Central memory CD4-positive, alpha-beta T cell (primary cell): ENCODE measurements around the gene DEPP1.

ENCODE experiments used
- DNase-seq: peaks from one replicate; pipeline ENCODE4 v3.0.0; 2022

The DEPP1 gene

DNA sequence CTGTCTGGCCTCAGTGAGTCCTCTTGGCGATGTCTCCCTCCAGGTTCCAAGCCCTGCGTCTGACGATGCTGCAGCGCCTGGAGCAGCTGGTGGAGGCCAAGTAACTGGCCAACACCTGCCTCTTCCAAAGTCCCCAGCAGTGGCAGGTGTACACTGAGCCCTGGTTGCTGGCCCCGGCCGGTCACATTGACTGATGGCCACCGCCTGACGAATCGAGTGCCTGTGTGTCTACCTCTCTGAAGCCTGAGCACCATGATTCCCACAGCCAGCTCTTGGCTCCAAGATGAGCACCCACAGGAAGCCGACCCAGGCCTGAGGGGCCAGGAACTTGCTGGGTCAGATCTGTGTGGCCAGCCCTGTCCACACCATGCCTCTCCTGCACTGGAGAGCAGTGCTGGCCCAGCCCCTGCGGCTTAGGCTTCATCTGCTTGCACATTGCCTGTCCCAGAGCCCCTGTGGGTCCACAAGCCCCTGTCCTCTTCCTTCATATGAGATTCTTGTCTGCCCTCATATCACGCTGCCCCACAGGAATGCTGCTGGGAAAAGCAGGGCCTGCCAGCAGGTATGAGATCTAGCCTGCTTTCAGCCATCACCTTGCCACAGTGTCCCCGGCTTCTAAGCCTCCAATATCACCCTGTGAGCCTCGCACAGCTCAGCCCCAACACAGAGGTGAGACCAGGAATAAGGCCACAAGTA is 14.8 kb upstream of the DEPP1 start:
- no peak for DNase-seq

DNA sequence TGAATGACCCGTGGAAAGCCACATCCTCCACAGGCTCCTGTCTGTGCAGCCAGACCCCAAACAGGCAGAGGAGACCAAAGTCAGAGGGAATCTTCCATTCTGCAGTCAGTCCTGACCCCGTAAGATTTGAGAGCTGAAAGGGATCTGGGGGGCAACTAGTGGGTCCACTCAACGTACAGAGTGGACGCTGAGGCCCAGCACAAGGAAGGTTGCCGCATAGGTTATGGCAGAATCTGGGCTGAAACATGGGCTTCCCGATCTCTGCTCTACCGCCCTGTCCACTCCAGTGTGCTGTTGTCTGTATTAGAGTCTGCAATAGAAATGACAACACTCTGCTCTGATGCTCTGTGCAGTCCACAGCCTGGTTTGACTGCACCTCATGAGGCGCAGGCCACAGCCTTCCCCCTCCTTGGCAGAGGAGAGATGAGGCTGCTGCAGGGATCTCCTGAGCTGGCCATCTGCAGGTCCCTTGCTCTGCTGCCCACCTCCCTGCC is 14.2 kb upstream of the DEPP1 start:
- DNase-seq, result no peak

DNA sequence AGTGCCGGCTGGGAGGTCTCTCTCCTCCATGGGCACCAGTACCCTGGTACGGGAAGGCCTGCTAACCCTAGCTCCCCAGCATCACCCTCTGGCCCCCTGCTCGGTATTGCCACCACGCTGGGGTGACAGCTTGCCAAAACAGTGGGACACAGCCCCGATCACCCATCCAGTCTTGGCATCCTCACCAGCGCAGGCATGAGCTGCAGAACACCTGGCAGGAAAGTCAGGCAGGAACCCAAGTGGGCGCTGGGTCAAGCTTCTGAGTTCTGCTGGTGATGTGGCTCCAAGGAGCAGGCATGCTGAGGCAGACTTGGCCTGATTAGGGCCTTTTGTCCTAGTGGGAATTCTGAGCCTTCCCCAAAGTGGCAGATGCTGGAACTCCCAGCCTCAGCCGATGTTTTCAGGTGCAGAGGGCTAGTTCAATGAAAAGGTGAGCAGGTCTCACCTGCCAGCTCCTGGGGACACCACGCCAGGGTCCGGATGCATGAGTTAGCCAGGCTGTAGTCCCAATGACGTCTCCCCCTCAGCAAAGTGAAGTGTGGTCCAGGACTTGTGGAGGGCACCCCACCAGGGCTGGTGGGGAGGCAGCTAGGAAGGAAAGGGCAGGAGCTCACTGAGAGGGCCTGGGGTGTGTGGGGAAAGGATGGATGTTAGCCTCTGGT is 13.6 kb upstream of the DEPP1 start:
- DNase-seq, result no peak

DNA sequence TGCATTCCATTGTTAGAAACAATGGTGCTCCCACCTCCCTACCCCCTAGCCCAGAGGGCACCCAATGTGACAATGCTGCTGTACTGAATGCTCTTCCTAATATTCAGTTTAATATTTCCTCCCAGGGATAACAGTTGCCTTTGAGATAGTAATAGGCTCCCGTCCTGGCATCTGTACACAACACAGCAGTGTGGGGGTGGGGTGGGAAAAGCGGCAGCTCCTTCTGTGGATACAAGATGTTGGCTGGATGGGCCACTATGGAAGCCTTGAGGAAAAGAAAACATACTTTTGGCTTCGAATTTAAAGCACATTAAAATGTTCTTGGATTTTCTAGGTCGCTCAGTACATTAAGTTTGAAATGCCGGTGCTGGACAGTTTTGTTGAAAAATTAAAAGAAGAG is 13.0 kb upstream of the DEPP1 start:
- no peak for DNase-seq

DNA sequence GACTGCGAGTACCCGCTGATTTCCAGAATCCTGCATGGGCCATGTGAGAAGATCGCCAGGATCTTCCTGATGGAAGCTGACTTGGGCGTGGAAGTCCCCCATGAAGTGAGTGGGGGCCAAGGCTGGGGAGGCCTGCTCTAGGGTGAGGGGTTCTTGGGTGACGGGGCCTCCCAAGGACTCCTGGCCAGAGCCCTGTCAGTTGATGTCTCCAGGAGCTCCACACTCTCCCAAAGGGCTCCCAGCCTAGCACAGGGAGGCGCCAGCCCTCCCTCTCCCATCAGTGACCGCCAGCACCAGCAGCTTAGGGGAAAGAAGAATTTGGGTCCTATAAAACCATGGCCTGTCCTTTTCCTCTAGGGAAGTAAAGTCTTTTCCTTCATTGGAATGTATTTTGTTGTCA is 12.4 kb upstream of the DEPP1 start:
- DNase-seq, result no peak

DNA sequence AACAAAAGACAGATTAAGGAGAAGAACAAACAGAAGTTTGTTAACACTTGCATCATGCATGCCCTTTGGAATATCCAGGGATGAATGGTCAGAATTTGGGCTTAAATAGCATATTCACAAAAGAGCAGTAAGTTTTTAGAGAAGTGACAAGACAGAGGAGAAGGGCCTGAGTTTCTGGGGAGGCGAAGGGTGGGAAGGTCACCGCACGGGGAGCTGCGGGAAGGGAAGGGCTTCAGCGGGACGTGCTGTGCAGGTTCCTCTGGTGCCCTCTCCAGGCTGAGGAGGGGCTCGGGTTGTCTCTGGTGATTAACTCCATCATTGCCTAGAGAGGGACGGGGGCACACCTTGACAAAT is 11.7 kb upstream of the DEPP1 start:
- no peak for DNase-seq

DNA sequence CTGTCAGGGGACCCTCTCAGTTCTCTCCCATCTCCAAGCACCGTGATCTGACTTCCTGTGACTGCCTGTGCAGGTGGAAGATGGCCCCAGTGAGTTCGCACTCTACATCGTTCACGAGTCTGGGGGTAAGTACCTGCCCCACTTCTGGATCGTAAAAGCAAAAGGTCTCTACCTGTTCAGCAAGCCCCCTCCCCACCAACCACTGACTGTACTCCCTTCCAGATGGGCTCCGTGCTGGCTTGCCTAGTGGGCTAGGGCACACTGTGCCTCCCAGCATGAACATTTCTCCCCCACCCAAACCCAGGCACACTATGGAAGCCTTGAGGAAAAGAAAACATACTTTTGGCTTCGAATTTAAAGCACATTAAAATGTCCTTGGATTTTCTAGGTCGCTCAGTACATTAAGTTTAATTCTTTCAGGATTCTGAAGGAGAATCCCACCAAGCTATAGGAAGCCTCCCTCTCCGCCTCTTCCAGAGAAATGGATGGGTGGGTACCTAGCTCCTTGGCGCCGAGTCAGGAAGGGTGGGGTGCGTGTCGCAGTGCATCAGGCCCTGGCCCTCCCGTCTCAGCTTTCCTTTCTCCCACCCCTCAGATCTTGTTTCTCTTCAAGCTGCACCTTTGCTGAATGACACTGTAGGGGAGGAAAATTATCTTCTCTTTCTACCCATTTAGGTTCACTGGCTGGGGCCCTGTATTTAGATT is 11.1 kb upstream of the DEPP1 start:
- no peak for DNase-seq

DNA sequence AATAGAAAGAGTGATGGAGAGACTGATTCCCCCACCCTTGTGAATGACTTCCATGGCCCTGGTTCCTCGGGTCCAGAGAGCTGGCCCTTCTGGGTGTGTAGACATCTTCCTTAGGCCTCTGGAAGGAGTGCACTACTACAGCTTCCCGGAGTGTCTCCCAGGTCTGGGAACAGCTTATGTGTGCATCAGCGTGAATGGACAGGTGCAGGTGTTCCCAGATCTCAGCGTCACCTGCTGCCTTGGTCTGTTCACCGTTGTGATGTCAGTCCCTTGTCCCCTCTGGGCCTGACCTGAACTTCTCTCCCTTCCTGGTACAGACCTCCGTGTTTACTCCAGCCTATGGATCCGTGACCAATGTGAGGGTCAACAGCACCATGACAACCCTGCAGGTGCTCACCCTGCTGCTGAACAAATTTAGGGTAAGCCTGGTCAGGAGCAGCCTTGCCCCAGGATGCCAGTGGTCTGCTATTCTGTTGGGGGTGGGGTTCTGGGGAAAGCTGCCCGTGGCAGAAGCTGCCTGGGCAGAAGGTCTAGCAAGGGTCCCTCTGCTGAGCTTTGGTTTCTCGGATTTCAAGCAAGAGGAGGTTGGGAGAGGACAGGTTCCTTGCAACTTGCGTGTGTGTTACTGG is 10.5 kb upstream of the DEPP1 start:
- no peak for DNase-seq

DNA sequence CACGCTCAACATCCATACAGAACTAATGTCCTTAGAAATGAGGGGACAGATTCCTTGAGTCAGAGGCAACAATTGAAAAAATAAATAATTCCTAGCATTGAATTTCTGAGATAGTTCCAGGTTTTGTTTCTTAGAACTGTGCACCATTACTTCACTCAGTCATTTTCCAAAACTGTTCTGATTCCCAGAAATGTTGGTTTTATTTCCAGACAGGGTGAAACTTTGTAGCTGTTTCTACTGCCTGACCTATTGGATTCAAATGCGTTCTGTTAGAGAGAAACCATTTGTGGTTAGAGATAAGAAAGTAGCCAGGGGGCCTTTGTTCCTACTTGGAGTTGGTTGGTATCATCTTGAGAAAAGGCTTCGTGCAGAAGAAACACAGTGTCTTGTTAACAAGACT is 8.1 kb upstream of the DEPP1 start:
- DNase-seq, result no peak

DNA sequence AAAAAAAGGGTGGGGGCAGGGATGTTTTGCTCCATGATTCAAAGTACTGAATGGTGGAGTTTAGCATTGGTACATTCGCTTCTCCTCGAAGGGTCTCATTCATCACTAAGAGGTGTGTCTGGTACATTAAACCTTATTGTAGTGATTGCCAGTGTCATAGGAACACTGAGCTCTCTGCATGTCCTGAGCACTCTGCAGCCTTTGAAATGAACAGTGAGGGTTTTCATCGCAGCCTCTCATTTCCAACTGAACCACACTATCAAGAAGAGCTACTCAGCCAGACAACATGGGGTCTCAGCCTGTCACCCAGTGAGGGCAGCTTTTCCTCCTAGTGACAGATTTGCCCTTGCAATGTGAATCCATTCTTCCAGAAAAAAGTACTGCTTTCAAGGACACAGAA is 7.6 kb upstream of the DEPP1 start:
- no peak for DNase-seq

DNA sequence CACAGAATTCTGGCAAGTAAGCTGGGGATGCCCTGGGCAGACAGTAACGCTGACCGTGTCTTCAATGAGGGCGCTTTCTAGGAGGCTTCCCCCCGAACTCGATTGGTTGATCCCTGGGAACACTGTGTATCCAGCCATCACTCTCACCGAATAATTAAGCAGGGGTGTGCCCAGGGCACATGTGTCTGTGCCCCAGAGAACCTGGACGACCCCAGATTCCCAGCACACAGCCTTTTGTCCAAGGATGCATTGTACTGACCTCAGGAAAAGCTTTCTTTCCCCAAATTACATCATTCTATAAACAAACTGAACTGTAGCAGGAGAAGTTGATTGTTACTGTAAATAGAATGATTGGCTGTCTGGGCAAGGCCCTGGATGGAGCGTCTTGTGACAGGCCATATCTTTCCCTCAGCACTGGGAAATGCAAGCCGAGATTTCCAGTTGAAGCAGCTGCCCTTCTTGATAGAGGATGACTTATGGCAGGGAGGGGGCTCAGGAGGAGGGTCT is 6.6 kb upstream of the DEPP1 start:
- DNase-seq, result no peak

DNA sequence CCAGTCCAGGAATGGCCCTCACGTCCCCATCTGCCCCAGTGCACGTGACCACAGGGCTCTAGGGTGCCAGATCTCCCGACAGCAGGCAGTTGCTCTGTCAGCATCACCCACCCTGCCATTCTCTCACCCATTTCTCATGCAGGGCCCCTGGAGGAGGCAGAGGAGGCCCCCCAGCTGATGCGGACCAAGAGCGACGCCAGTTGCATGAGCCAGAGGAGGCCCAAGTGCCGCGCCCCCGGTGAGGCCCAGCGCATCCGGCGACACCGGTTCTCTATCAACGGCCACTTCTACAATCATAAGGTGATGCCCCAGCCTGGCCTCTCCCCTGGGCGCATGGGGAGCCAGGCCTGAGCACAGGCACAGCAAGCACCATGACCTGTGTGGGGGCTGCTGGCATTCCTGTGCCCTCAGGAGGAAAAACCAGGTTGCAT is 6.1 kb upstream of the DEPP1 start:
- no peak for DNase-seq

DNA sequence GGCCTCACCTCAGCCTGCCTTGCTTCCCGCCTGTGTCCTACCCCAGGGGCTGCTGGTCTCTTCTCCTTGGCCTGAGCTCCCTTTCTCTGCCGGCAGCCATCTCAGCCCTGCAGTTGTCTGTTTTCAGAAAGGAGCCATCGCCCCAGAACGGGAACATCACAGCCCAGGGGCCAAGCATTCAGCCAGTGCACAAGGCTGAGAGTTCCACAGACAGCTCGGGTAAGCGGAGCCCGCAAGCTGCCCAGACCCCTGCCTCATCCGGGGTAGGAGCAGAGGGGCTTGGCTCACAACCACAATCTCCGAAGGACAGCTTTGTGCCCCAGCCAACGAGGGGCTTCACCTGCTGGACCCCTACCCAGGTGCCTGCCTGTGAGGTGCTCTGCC is 5.3 kb upstream of the DEPP1 start:
- no peak for DNase-seq

DNA sequence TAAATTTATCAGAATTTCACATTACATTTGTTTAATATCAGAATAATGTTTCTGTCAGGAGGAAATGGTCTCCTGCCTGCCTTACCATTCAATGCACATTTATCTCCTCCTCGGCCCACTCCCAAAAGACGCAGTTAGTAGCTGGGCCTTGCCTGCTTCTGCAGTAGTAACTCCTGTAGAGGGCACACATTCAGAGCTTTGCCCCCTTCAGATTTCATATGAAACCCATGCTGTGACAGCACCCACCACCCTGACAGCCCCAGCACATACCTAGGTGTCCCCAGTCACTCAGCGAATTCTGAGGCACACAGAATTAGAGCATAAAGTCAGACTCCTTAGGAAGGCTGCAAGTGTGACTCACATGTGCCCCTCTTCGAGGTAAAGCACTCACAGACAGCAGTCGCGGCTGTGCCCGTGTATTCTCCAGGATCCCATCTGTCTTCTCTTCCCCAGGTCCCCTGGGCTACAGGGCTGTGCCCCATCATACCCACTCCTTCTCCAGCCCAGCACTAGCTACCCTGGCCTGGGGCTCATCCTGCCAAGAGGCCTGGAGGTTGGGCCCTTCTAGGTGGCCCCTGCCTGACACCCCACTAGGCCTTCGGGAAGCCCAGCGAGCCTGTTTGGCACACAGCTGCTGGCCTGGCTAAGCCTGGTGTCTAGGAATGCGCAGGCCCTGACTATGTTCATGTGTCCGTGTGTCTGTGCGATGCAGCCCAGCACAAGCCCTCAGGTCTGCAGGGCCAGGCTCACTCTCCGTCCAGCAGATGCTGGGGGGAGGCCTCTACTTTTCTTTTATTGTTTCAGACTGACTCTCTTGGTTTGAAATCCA is 4.7 kb upstream of the DEPP1 start:
- DNase-seq, result no peak

DNA sequence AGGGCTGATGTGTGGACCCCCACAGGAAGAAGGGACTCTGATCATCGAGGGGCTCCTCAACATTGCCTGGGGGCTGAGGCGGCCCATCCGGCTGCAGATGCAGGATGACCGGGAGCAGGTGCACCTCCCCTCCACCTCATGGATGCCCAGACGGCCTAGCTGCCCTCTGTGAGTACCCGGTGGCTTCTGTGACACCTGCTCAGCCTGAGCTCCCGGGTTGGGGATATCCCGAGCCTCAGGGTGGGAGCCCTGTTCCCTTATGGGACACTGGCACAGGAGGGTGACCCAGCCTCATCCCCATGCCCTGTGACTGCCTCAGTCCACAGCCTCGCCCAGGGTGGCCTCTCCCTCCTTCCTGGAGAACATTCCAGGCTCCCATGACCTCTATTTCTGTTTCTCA is 3.9 kb upstream of the DEPP1 start:
- DNase-seq, result no peak

DNA sequence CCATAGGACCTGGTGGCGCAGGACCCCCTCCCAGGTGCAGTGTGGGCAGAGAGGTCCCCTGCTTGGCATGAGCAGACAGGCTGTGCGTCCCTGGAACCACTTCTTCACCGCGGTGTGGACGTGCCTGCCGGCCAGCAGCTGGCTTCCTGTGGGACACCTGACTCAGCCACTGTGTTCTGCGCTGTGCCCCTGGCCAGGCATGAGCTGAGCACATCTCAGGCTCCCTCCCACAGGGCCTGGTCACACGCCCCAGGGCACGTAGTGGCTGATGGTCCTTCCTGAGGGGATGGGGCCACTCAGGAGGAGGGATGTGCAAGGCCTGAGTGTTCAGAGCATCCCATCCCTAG is 3.5 kb upstream of the DEPP1 start:
- no peak for DNase-seq

DNA sequence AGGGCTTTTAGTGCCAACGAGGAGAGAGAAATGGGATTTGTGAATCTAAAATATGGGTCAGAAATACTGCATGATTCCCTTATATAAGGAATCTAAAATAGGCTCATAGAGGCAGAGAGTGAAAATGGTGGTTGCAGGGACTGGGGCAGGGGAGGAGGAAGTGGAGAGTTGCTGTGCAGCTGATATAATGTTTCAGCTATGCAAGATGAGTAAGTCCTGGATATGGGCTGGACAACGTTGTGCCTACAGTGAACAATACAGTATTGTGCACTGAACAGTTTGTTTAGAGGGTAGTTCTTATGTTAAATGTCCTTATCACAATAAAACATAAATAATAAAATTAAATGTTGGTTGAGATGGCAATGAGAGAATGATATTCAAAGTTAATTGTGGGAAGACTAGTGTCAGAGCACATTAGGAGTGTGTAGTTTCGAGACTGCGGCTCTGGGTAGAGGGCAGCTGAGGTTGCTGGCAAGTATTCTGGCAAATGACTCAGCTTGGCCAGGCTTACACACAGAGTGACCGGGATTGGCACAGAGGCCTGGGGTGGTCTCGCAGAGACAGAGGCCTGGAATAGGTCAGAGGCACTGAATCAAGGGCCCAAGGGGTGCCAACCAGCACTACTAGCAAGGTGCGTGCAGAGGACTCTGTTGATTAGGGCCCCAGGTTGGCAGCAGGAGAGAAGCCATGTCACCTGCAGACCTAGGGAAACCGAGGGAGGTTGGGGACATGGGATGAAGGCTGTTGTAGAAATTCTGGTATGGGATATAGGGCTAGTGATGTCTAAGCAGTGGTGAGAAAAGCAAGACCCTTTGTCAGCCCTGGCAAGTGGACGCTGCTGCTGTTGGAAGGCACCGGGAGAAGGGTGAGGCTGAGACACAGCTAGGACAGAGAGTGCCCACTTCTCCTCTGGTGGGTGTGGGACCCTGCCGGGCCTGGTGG is 2.8 kb upstream of the DEPP1 start:
- DNase-seq, result no peak

DNA sequence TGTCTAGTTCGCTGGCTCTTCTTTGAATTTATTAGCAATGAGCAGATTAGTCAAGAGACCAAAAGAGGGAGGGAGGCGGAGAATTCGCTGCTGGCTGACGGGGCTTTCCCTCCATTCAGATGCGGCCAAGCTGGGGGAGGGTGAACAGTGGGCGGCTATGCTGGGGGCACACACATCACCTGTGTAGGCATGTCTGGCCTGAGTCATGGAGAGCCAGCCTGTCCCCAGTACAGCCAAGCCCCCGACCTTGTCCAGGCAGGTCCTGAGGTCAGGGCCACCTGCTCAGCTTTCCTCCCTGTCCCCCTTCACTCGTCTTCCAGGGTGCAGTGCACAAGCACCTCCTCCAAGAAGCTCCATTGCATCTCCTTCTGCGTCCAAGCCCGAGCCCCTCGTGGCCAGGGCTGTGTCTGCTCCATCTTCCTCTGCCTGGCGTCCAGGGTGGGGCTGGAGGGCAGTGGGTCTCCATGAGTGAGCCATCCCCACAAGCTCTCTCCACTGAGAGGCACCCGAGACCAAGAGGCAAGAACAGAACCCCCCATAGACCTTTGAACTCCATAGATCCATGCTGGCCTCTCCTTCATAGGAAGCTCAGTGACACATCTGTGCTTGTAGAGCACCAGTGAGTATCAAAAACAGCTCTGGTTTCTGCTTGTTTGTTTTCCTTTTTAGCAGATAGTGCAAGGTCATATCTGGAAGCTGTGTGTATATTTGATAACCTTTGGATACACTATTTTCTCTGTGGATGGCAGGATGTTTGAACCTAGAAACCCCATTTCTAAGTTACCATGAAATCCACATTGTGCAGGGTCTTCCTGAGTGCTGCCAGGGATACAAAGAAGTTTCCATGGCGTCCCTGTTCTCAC is 1.9 kb upstream of the DEPP1 start:
- no peak for DNase-seq

DNA sequence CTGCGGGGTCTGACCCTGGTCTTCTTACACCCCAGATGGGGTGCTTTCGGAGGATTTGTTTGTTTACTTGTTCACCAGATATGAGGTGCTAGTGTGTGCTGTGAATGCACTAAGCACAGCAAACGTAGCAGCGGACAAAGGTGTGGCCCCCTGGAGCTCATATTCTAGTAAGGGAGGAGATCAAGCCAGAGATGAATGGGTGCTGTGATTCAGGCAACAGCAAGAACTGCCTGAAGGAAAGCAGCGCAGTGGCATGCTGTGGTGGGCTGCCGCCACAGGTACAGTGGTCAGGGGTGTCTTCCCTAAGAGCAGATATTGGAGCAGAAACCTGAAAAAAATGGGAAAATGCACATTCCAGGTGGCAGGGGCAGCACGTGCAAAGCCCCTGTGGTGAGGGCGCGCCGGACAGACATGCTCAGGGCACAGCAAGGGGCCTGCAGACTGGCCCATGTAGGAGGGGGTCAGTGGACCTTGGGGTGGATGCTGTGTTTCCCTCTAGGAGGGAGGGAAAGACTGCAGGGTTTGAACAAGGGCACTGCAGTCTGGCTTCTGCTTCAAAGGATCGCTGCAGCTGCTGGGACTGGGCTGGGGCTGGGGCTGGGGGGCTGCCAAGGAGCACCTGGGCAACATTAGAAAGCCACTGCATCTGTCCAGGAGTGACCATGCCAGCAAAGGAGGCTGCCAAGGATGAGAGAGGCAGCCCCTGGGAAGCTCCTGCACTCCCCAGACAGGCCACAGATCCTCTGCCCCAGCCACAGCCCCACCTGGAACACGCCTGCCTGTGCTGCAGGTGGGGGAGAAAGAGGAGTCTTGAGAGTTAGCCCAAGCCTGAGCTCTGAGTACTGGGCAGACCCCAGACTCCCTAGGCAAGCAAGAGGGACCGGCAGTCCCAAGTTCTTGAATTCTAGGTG is 927 bp upstream of the DEPP1 start:
- no peak for DNase-seq

DNA sequence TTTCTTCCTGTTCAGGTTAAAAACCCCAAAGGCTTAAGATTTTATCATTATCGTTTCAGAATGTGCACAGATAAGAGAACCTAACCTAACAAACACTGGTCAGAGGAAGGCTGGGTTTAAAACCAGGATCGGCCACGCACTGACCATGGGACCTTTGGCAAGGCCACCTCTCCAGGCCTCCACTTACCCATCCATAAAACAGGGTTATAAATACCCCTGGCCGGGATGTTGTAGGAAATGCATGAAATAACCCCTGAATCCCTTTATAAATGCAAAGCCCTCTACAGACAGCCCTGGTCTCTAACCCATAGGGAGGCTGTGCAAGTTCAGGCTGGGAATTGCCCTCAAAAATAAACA is 418 bp downstream of the DEPP1 start:
- no peak for DNase-seq
